ENCODE results near the gene CDKN2C.

DNA sequence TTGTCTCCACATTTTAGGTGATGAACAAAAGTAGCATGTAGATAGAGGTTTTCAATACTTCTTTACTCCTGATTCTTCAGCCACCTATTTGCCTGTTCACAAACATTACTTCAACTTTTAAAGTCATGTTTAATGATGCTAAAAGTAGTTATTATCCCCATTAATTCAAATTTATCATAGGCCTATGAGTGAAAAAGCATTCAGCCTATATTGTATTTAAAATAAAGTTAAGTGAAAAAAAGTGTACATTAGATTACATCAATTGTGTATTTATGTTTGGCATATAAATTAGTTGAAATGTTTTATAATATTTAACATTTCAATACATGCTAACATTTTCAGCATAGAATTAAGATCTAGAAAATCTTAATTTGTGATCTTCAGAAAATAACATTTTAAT is 10.5 kb downstream of the CDKN2C start:
- TF ChIP-seq, protein P1, sequence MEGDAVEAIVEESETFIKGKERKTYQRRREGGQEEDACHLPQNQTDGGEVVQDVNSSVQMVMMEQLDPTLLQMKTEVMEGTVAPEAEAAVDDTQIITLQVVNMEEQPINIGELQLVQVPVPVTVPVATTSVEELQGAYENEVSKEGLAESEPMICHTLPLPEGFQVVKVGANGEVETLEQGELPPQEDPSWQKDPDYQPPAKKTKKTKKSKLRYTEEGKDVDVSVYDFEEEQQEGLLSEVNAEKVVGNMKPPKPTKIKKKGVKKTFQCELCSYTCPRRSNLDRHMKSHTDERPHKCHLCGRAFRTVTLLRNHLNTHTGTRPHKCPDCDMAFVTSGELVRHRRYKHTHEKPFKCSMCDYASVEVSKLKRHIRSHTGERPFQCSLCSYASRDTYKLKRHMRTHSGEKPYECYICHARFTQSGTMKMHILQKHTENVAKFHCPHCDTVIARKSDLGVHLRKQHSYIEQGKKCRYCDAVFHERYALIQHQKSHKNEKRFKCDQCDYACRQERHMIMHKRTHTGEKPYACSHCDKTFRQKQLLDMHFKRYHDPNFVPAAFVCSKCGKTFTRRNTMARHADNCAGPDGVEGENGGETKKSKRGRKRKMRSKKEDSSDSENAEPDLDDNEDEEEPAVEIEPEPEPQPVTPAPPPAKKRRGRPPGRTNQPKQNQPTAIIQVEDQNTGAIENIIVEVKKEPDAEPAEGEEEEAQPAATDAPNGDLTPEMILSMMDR (IDR thresholded peaks at IDR 0.05) = no peak
- no peak for TF ChIP-seq POLR2AphosphoS5 (IDR thresholded peaks at IDR 0.05)

All from upper lobe of left lung (tissue), 4 donors.